ENCODE data around the gene UBE2G1. TPM values are rescaled to one million over a fixed set of nuclear protein-coding genes. Genes with fewer than 3 reads are reported as not detected.

The UBE2G1 gene
- total and polyA plus RNA-seq, 2 of the 8 experiments (the other 6 are each of a cell fraction or from before 2014, with no cell fraction given): 73.9 to 170 TPM

GRCh38 chr17:4304417-4305027, 62.0 kb downstream of the UBE2G1 start (continued):
- TF ChIP-seq SRF (IDR thresholded peaks at IDR 0.05; ENCODE audit: low read depth, low read length) (no peak), SIX5 (IDR thresholded peaks at IDR 0.05; ENCODE audit: low read depth, low read length) (no peak), EZH2 (IDR thresholded peaks at IDR 0.05; ENCODE audit: low read depth, low read length, severe bottlenecking) (no peak)

Measured in H1 (cell line).